AG04450 (cell line): Measurements from ENCODE around the gene PVALEF. TPM values are rescaled to one million over a fixed set of nuclear protein-coding genes. Genes with fewer than 3 reads are reported as not detected.

Experiments
- CTCF ChIA-PET: fragments of 300-600, 350-600 bp; formaldehyde crosslinking; extraction: SDS; loops from one replicate; lab custom pipeline; 2022; ENCODE audit warnings: antibody characterized with exemption, inconsistent platforms; lab: Charles Lee
- POLR2A ChIA-PET: fragments of 350-600 bp; formaldehyde crosslinking; extraction: SDS; loops from one replicate; lab custom pipeline; 2021; ENCODE audit warnings: antibody characterized with exemption, inconsistent platforms; lab: Yijun Ruan, JAX
- DNase-seq: peaks from one replicate; pipeline ENCODE4 v3.0.0-alpha.2; 2011; ENCODE audit warnings: low read depth, low spot score
- H3K27ac ChIP-seq: one replicate; pipeline ENCODE4 v1.5.1; 2012; ENCODE audit warnings: low read depth, low read length, control low read depth
- H3K27me3 ChIP-seq: one replicate; pipeline ENCODE4 v1.6.0; 2012; ENCODE audit warnings: low read length; ENCODE audit not compliant: control insufficient read depth, insufficient read depth
- H3K4me3 ChIP-seq: 2 replicates; pipeline ENCODE4 v1.5.1; 2011; ENCODE audit warnings: mild to moderate bottlenecking, low read depth, low read length, control low read depth
- H3K9me3 ChIP-seq: 2 replicates; pipeline ENCODE4 v1.5.1; 2012; ENCODE audit warnings: low read length; ENCODE audit not compliant: control insufficient read depth, insufficient read depth
- polyA plus RNA-seq: library from polyadenylated mRNA; depleted of rRNA; stranded (reverse); fragments of >200 nt; gene quantifications from 2 replicates; pipeline ENCODE4 v1.2.3, GENCODE V29; 2011
- TF ChIP-seq, protein P1 (sequence below): IDR thresholded peaks from 2 replicates; pipeline ENCODE4 v1.5.1; 2011; ENCODE audit warnings: low read depth, low read length, control low read depth, inconsistent platforms

Gene PVALEF
- polyA plus RNA-seq, 1 experiment, result not detected

DNA sequence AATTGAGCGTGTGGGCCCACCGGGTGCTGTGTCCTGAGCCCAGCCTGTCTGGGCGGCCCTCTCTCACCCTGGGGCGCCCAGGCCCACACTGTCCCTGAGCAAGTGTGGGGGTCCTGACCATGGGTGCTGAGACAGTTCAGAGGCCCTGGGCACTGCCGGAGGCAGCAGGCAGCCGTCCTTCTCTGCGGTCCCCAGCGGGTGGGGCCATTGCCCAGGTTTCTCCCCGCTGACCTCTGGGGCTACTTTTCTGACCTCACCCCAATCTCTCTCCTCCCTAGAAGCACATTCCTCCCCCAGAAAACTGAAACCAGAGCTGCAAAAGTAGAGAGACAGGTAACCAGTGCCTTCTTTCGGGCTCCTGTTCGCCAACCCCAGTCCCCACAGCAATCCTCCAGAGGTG is 36.0 kb upstream of the PVALEF start:
- TF ChIP-seq, protein P1, sequence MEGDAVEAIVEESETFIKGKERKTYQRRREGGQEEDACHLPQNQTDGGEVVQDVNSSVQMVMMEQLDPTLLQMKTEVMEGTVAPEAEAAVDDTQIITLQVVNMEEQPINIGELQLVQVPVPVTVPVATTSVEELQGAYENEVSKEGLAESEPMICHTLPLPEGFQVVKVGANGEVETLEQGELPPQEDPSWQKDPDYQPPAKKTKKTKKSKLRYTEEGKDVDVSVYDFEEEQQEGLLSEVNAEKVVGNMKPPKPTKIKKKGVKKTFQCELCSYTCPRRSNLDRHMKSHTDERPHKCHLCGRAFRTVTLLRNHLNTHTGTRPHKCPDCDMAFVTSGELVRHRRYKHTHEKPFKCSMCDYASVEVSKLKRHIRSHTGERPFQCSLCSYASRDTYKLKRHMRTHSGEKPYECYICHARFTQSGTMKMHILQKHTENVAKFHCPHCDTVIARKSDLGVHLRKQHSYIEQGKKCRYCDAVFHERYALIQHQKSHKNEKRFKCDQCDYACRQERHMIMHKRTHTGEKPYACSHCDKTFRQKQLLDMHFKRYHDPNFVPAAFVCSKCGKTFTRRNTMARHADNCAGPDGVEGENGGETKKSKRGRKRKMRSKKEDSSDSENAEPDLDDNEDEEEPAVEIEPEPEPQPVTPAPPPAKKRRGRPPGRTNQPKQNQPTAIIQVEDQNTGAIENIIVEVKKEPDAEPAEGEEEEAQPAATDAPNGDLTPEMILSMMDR, result no peak
- CTCF ChIA-PET, result no interaction called here
- POLR2A ChIA-PET, result no interaction called here

DNA sequence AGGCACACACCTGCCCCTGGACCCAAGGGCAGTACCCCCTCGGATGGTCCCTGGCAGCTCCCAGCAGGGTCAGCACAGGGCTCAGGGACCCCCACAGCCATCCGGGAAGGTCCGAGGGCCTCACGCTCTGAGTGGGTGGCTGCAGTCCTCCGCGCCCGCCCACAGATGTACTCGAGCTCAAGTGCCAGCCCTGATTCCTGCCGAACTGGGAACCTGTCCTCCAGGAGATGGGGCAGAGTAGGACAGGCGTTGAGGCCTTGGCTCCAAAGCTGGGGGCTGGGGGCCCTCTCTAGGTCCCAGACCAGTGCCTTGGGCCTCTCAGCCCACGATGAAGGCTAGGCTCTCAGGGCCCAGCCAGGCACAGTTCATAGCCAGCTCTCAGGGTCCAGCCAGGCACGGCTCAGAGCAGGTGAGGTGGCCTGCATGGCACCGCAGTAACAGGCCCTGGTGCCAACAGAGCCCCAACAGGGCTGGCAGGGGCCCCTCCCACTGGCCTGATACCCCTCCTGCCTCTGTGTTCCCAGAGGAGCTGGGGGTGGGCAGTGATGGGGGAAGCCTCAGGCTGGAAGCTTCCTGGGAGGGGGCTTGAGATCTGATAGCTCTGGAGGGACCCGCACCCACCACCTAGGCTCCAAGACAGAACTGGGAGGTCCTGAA is 35.5 kb upstream of the PVALEF start:
- CTCF ChIA-PET, result no interaction called here
- Histone ChIP-seq H3K4me3 (no peak overlapping the region), H3K27me3 (peaks cover 12% of the 10 kb centered on the region), H3K27ac (no peak overlapping the region), H3K9me3 (no peaks in the 10 kb centered on the region; the same call in 1 of the 2 replicates)
- POLR2A ChIA-PET, result interaction anchor here (0.6 kb wide), 1 partner anchor 139 kb away, joined by 3 read pairs; no protein-coding TSS in a partner anchor
- no peak for DNase-seq
- TF ChIP-seq, protein P1, result no peak

More for the DNA sequence above, 36.0 kb upstream of the PVALEF start:
- Histone ChIP-seq H3K27ac (no peak overlapping the region), H3K27me3 (peaks cover 12% of the 10 kb centered on the region), H3K4me3 (no peak overlapping the region), H3K9me3 (no peaks in the 10 kb centered on the region; the same call in 1 of the 2 replicates)
- DNase-seq, result no peak

DNA sequence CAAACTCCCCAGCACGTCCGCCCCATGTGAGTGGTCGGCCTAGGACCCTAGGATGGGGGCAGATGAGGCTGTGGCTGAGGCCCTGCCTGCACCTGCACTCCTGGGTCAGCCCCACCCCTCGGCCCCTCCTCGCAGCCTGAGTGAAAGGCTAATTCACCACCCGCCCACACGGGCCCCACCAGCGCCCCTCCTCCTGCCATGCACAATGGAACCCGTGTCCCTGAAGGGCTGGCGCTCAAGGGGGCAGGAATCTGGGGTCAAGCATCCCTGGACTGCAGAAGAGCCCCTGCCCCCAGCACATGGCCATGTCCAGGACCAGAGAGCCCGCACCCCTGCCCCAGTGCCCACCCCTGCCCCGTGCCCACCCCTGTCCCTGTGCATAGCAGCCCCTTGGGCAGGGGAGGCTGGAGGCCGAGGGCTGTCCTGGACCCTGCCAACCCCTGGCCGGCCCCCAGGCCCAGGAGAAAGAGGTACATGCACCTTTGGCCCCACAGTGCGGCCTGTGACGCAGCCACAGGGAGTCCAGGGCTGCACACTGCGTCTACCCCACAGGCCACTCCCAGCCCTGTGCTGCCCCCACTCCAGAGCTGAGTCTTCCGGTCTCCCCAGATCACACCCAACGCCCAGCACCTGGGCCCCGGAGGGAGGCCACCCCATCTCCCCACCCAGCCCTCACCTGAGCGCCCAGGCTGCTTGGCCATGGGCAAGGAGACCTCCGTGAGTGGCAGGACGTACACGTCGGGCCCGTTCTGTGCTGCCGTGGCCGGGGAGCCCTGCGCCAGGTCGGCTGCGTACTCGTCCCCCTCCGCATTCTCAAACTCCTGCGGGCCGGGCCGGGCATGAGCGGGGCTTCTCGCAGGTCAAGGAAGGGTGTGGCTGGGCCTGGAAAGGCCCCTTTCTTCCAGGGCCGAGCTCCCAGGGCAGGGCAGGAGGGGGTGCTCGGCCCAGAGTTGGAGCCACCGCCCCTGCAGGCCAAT is 34.6 kb upstream of the PVALEF start:
- H3K9me3 ChIP-seq, result no peaks in the 10 kb centered on the region; the same call in 1 of the 2 replicates
- TF ChIP-seq, protein P1, result no peak
- no peak overlapping the region for H3K4me3 ChIP-seq
- H3K27me3 ChIP-seq, result peaks cover 13% of the 10 kb centered on the region
- ChIA-PET CTCF (no interaction called here), POLR2A (interaction anchor here (0.6 kb wide), 1 partner anchor 140 kb away, joined by 3 read pairs; no protein-coding TSS in a partner anchor)
- H3K27ac ChIP-seq, result no peak overlapping the region
- no peak for DNase-seq

DNA sequence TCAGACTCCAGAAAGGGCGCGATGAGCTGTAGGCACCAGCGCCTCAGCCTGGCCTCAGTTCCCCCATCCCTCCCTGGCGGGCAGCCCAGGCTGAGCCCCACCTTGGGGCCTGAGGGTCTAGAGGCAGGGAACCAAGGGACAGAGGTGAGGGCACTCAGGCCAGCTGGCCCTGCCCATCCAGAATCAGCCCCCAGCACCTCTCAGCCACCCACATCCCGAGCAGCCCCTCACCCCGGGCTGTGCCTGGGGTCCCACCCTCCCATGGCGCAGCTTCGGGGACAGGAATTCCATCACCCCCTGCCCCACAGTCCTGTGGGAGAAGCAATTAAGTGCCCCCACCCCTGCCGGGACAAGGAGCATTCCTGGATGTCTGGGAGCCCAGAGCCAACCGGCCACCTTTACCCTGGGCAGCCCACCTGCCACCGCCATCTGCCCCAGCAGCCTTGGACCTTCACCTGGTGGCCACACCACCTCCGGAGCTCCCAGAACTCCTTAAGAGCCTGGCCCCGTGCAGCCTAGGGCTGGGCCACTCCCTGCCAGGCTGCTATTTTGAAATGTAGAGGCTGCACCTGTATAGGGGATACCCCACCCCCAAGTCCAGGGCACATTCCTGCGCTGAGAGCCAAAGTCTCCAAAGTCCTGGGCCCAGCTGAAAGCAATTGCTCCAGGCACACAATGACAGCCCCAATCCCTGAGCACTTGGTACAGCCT is 33.7 kb upstream of the PVALEF start:
- Histone ChIP-seq H3K4me3 (no peak overlapping the region), H3K27me3 (peaks cover 12% of the 10 kb centered on the region), H3K9me3 (no peaks in the 10 kb centered on the region; the same call in 1 of the 2 replicates), H3K27ac (no peak overlapping the region)
- ChIA-PET POLR2A (no interaction called here), CTCF (no interaction called here)
- TF ChIP-seq, protein P1, result no peak
- DNase-seq, result no peak
